Activated T-helper 1 cell treated with anti-CD3 and anti-CD28 coated beads, Interleukin-12 subunit alpha, Interleukin-12 subunit beta, Interleukin-2, Interleukin-4 antibody, amounts not matched to agents 30 ng/mL and 10 ng/mL and 1 ng/mL, durations not matched to agents 14 hours and 24 hours and 36 hours (primary cell): ENCODE results near the gene ANTXR2. TPM values are rescaled to one million over a fixed set of nuclear protein-coding genes. Genes with fewer than 3 reads are reported as not detected.

Source experiments
- DNase-seq: peaks from one replicate; pipeline ENCODE4 v3.0.0; 2021; ENCODE audit warnings: low spot score
- H3K27ac Mint-ChIP-seq: one replicate; pipeline ENCODE4 v1.8.0; 2021; ENCODE audit warnings: mild to moderate bottlenecking, mixed read lengths
- H3K27me3 Mint-ChIP-seq: one replicate; pipeline ENCODE4 v1.8.0; 2022; ENCODE audit warnings: mild to moderate bottlenecking, moderate library complexity, mixed read lengths; ENCODE audit not compliant: insufficient read depth
- H3K36me3 Mint-ChIP-seq: one replicate; pipeline ENCODE4 v1.8.0; 2021; ENCODE audit warnings: low read depth, mixed read lengths
- H3K4me1 Mint-ChIP-seq: one replicate; pipeline ENCODE4 v1.8.0; 2021; ENCODE audit warnings: low read depth, mixed read lengths
- H3K4me3 Mint-ChIP-seq: one replicate; pipeline ENCODE4 v1.8.0; 2021; ENCODE audit warnings: mild to moderate bottlenecking, moderate library complexity, mixed read lengths
- H3K9me3 Mint-ChIP-seq: one replicate; pipeline ENCODE4 v1.8.0; 2021; ENCODE audit warnings: mixed read lengths
- intact Hi-C: fragments of 100-400 bp; cut with micrococcal nuclease; formaldehyde crosslinking; loops from one replicate; pipeline ENCODE4 v1.15.1; 2024
- total RNA-seq: library from RNA; stranded (reverse); gene quantifications from 2 replicates; pipeline ENCODE4 v1.2.3, GENCODE V29; 2022

Gene ANTXR2
- total RNA-seq, 1 donor from 2014 or later = 29.8 TPM

GRCh38 chr4:79982601-79983322, 90.3 kb downstream of the ANTXR2 start:
- no peak for DNase-seq
- Mint-ChIP-seq H3K36me3 (peaks cover 41% of the 10 kb centered on the region), H3K4me3 (no peak overlapping the region), H3K9me3 (no peaks in the 10 kb centered on the region), H3K27ac (no peak overlapping the region), H3K27me3 (no peaks in the 10 kb centered on the region), H3K4me1 (peaks cover 9% of the 10 kb centered on the region)
- intact Hi-C loops = no loop called here

DNA sequence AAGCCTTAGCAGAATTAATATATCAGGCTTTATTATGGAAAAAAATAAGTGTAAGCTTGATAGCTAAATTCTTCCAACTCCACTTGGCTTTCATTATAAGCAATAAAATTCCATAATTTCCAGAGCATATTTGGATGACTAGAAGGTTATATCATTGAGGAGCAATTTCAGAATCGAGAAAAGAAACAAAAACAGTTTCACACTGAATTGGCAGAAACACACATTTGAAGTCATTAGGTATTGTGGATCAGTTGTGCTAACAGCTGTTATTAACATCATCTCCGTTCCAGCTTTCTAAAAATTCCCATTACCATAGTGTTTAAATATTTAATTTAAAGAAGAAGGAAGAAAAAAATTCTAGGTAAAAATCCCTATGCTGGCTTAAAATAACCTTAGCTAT, 92.6 kb downstream of the ANTXR2 start:
- Mint-ChIP-seq H3K9me3 (no peaks in the 10 kb centered on the region), H3K27ac (no peak overlapping the region), H3K4me3 (no peak overlapping the region), H3K36me3 (peaks cover 49% of the 10 kb centered on the region), H3K27me3 (no peaks in the 10 kb centered on the region), H3K4me1 (no peaks in the 10 kb centered on the region)
- intact Hi-C loops = no loop called here
- no peak for DNase-seq

GRCh38 chr4:79979785-79980437, 93.1 kb downstream of the ANTXR2 start:
- intact Hi-C loops = no loop called here
- no peaks in the 10 kb centered on the region for H3K4me1 Mint-ChIP-seq
- DNase-seq = no peak
- no peaks in the 10 kb centered on the region for H3K27me3 Mint-ChIP-seq
- H3K36me3 Mint-ChIP-seq = peaks cover 51% of the 10 kb centered on the region
- H3K4me3 Mint-ChIP-seq = no peak overlapping the region
- H3K27ac Mint-ChIP-seq = no peak overlapping the region
- no peaks in the 10 kb centered on the region for H3K9me3 Mint-ChIP-seq

- H3K36me3 Mint-ChIP-seq = peaks cover 52% of the 10 kb centered on the region
- DNase-seq = no peak
- intact Hi-C loops = no loop called here
- H3K27me3 Mint-ChIP-seq = no peaks in the 10 kb centered on the region
- H3K9me3 Mint-ChIP-seq = peaks cover 5% of the 10 kb centered on the region
- no peak overlapping the region for H3K27ac Mint-ChIP-seq
- H3K4me3 Mint-ChIP-seq = no peak overlapping the region
- no peaks in the 10 kb centered on the region for H3K4me1 Mint-ChIP-seq
These were observed 95.7 kb downstream of the ANTXR2 start for GRCh38 chr4:79977131-79977840.

DNA sequence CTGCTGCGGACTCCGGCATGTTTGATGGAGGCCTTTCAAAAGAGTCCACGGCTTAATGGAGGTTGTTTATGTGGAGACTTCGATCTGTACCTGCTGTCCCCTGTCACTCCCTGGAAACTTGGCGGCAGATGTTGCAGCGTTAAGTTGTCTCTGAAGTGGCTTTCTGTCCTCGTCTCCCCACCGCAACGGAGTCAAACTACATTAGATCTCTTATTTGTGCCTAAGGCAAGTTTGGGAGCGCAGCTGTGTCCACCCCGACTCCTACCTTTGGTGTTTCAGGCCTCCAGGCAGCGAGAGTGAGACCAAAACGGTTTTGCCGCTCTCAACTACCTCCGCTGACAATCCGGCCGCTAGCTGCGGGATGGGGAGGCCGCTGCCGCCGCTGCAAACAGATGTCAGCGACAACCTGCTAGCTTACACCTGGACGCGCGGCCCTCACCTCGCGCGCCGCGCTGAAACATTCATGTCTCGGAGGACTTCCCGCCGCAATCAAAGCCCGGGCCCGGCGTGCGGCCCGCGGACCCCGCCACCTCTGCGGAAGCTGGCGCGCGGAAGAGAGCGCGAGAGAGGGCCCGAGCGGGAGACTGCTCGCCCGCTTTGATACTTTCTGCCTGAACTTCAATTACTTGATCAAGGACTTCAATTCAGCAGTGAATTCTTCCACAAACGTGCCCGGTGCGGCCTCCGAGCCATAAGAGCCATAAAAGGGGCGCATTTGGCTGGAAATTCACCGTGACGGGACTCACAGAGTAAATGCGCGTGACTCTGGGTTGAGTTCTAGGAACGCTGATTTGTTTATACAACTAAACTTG, 108.4 kb downstream of the ANTXR2 start:
- Mint-ChIP-seq H3K4me3 (no peak overlapping the region), H3K36me3 (peaks cover 24% of the 10 kb centered on the region), H3K27ac (no peak overlapping the region), H3K9me3 (no peaks in the 10 kb centered on the region), H3K27me3 (no peaks in the 10 kb centered on the region), H3K4me1 (no peaks in the 10 kb centered on the region)
- intact Hi-C loops = no loop called here
- DNase-seq = no peak

DNA sequence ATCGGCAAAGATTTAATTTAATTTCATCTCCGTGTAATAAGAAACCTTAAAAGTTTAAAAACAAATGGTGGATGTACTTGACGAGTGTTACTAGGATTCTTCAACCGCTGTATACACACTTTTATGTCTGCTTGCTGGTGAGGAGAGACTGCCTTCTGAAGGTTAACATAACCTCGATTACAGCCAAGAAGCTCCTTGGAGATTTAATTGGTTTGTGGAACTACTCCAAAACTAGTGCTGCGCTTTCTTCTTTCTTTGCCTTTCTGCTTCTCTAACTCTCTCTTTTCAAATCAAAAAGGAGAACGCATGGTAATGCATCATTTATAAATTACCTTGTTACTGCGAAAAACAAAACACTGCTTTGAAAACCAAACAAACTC, 109.0 kb downstream of the ANTXR2 start:
- H3K4me3 Mint-ChIP-seq = no peak overlapping the region
- H3K27me3 Mint-ChIP-seq = no peaks in the 10 kb centered on the region
- peaks cover 24% of the 10 kb centered on the region for H3K36me3 Mint-ChIP-seq
- intact Hi-C loops = no loop called here
- H3K27ac Mint-ChIP-seq = no peak overlapping the region
- no peaks in the 10 kb centered on the region for H3K9me3 Mint-ChIP-seq
- no peak for DNase-seq
- no peaks in the 10 kb centered on the region for H3K4me1 Mint-ChIP-seq

DNA sequence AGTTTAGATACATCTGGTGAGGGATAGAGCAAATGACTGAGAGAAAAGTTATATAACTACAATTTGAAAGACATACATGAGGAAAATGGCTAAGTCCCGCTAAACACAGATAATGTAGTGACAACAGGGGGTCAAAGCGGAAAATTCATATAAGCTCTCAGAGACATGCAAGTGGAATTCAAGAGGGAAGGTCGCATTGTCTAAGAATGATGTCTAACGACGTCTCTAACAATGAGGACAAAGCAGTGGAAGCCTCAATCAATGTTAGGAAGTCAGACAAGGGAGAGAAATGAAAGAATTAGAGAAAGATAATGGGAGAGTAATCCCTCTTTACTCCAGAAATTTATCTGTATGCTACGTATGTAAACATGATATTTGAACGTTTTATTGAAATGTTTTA, 113.4 kb downstream of the ANTXR2 start:
- intact Hi-C loops = no loop called here
- no peak overlapping the region for H3K4me3 Mint-ChIP-seq
- no peak for DNase-seq
- H3K36me3 Mint-ChIP-seq = peaks cover 17% of the 10 kb centered on the region
- H3K27ac Mint-ChIP-seq = no peak overlapping the region
- H3K9me3 Mint-ChIP-seq = no peaks in the 10 kb centered on the region
- no peaks in the 10 kb centered on the region for H3K27me3 Mint-ChIP-seq
- no peaks in the 10 kb centered on the region for H3K4me1 Mint-ChIP-seq

DNA sequence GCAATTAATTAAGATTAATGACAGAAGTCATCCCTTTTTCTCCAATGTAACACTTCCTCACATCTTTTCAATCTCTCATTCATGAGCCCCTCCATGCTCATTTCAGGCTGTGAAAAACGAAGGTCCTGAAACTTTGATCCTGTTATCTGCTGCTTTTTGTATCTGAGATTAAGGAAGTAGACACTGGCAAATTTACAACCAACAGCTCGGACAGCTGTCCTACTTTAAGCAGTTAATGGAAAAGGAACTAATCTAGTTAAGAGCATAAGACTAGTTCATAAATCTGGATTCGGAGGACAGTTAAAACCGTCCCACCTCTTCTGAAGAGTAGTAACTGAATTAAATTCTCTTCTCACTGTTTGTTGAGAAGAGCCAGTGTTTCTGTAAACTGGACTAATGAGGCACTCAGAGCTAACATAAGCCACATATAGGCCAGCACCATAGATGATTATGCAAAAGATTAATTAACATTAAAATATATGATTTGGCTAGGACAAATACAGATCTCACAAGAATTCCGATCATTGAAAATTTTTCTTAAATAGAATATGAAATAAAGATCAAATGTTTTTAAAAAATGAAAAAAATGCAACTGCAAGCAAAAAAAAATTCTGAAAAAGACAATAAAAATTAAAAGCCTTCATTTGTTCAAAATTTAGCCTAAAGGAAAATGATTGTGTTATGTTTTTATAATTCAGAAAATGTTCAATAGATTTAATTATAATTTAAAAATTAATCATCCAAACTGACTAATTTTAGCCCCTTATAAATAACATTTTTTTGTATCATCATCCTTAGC, 114.4 kb downstream of the ANTXR2 start:
- H3K27me3 Mint-ChIP-seq = no peaks in the 10 kb centered on the region
- H3K36me3 Mint-ChIP-seq = peaks cover 9% of the 10 kb centered on the region
- no peak overlapping the region for H3K27ac Mint-ChIP-seq
- H3K4me3 Mint-ChIP-seq = no peak overlapping the region
- intact Hi-C loops = no loop called here
- no peak for DNase-seq
- H3K9me3 Mint-ChIP-seq = no peaks in the 10 kb centered on the region
- H3K4me1 Mint-ChIP-seq = no peaks in the 10 kb centered on the region

- Mint-ChIP-seq H3K36me3 (peaks cover 3% of the 10 kb centered on the region), H3K27me3 (no peaks in the 10 kb centered on the region), H3K4me3 (no peak overlapping the region), H3K4me1 (peaks cover 4% of the 10 kb centered on the region), H3K27ac (no peak overlapping the region), H3K9me3 (no peaks in the 10 kb centered on the region)
- intact Hi-C loops = no loop called here
- DNase-seq = no peak
These were observed 123.9 kb downstream of the ANTXR2 start for GRCh38 chr4:79949178-79949577.

DNA sequence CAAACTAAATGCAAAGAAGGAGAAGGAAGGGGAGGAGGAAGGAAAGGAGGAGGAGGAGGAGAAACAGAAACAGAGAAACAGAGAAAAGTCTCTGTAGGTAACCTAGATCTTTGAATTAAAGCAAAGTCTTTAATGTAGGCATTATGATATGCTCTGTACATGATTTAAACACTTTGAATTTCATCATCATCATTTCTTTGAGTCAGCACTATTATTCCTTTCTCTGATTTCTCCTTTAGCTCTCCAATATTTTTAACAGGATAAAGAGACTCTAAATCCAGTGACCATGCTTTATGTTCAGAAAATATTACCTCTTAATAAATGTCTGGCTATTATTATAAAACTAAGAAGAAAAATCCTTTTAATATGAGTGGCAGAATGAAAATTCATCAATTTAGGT, 124.3 kb downstream of the ANTXR2 start:
- Mint-ChIP-seq H3K27ac (no peak overlapping the region), H3K4me1 (peaks cover 4% of the 10 kb centered on the region), H3K4me3 (no peak overlapping the region), H3K9me3 (no peaks in the 10 kb centered on the region), H3K36me3 (peaks cover 3% of the 10 kb centered on the region), H3K27me3 (no peaks in the 10 kb centered on the region)
- intact Hi-C loops = no loop called here
- no peak for DNase-seq

DNA sequence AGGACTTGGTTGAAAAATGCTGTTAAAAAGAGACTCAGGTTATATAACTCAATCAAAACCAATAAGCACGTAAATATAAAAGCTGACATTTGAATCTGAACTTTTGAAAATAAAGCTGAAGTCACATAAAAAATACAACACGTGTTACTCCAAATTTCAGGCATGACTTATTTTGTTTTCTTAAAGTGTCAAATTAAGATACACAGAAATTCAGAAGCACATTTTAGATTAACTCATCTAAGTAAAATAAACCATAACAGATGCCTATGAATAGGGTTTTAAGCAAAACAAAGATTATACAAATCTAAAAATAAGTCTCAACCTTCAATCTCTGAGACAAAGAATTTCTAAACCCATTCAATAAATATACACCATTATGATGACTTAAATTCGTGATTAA, 124.8 kb downstream of the ANTXR2 start:
- Mint-ChIP-seq H3K4me3 (no peak overlapping the region), H3K4me1 (peaks cover 4% of the 10 kb centered on the region), H3K27ac (no peak overlapping the region), H3K36me3 (peaks cover 3% of the 10 kb centered on the region), H3K27me3 (no peaks in the 10 kb centered on the region), H3K9me3 (no peaks in the 10 kb centered on the region)
- no peak for DNase-seq
- intact Hi-C loops = no loop called here

DNA sequence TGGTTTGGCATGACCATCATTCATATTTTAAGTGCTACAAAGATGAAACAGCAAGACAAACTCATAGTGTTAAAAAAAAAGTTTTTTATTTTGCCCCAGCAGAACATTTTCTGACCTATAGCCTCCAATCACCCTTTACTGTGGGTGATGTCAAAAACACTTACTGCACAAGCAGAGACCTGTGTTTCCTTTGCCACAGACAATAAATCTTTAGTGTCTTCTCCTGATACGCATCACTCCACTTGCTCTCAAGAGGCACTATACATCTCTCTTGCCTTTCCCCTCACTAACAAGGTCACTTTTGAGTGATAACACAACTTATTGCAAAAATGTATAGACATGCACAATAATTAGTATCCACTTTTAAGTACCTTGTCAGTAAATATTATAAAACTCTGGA, 125.6 kb downstream of the ANTXR2 start:
- no peak overlapping the region for H3K27ac Mint-ChIP-seq
- no peak overlapping the region for H3K4me3 Mint-ChIP-seq

More for the DNA sequence above, 125.6 kb downstream of the ANTXR2 start:
- intact Hi-C loops = no loop called here
- H3K9me3 Mint-ChIP-seq = no peaks in the 10 kb centered on the region
- no peaks in the 10 kb centered on the region for H3K27me3 Mint-ChIP-seq
- peaks cover 4% of the 10 kb centered on the region for H3K4me1 Mint-ChIP-seq
- peaks cover 3% of the 10 kb centered on the region for H3K36me3 Mint-ChIP-seq
- DNase-seq = no peak
